WERI-Rb-1 (cell line): ENCODE results near the gene FLNB.

Experiments used
- DNase-seq: peaks from one replicate; pipeline ENCODE4 v3.0.0-alpha.2; 2020
- H3K27ac ChIP-seq: fragments of 250-450 bp; sonication (Bioruptor Pico); 2 replicates; pipeline ENCODE4 v1.5.1; 2020; ENCODE audit warnings: mild to moderate bottlenecking, moderate library complexity
- H3K27me3 ChIP-seq: fragments of 250-450 bp; sonication (Bioruptor Pico); 2 replicates; pipeline ENCODE4 v1.5.1; 2021; ENCODE audit warnings: mild to moderate bottlenecking, low read depth, moderate library complexity; ENCODE audit not compliant: insufficient read depth, severe bottlenecking
- H3K36me3 ChIP-seq: fragments of 250-450 bp; sonication (Bioruptor Pico); 2 replicates; pipeline ENCODE4 v1.5.1; 2020; ENCODE audit warnings: mild to moderate bottlenecking, moderate library complexity
- H3K4me3 ChIP-seq: 2 replicates; pipeline ENCODE4 v1.5.1; 2011; ENCODE audit warnings: low read depth, mild to moderate bottlenecking, control low read depth, low read length
- H3K9me3 ChIP-seq: fragments of 250-450 bp; sonication (Bioruptor Pico); 2 replicates; pipeline ENCODE4 v1.5.1; 2021; ENCODE audit warnings: mild to moderate bottlenecking, moderate library complexity; ENCODE audit not compliant: severe bottlenecking
- TF ChIP-seq, protein P1 (sequence below): IDR thresholded peaks from 2 replicates; pipeline ENCODE4 v1.5.1; 2011; ENCODE audit warnings: low read depth, mild to moderate bottlenecking, control low read depth, inconsistent platforms, low read length

The FLNB gene

DNA sequence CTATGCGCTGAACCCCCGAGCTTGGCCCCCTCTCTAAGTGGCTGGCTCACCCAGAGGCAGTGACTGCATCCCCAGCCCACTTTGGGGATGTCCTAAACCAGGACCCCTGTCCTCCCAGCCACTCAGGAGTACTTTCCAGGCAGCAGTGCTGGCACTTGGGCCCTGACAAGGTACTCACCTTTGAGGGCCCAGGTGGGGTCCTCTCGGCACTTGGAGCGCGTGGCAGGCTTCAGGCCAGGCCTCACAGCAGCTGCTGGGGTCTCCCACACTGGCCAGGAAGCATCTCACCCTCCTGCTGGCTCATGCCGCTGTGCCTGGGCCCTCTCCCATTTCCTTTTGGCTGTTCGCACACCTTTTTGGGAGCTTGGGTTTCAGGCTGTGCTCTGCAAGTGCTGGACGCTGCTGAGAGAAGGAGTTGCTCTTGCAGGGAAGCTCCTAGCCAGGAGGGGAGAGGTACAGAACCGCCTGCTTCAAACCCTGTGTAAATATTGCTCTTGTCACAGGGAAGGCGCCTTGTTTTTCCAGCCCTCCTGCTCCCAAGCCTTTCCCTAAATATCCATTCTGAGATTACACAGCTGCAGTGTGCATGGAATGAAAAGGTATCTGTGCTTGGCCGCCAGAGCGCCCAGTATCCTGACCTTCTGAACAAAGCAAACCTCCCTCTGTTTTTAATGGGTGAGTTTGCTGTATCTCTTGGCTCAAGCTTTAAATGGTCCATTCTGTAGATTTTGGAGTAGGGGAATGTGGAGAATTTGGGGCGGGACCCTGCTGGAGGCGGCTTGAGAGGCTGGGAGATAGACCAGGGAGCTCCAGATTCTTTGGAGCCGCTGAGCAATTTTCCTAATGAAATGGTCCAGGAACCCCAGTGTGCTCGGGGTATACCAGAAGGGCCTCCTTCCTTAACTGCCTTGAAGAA, 156.9 kb downstream of the FLNB start:
- Histone ChIP-seq H3K27ac (no peak overlapping the region), H3K36me3 (no peaks in the 10 kb centered on the region), H3K27me3 (no peaks in the 10 kb centered on the region), H3K4me3 (no peak overlapping the region), H3K9me3 (no peaks in the 10 kb centered on the region)
- TF ChIP-seq, protein P1, sequence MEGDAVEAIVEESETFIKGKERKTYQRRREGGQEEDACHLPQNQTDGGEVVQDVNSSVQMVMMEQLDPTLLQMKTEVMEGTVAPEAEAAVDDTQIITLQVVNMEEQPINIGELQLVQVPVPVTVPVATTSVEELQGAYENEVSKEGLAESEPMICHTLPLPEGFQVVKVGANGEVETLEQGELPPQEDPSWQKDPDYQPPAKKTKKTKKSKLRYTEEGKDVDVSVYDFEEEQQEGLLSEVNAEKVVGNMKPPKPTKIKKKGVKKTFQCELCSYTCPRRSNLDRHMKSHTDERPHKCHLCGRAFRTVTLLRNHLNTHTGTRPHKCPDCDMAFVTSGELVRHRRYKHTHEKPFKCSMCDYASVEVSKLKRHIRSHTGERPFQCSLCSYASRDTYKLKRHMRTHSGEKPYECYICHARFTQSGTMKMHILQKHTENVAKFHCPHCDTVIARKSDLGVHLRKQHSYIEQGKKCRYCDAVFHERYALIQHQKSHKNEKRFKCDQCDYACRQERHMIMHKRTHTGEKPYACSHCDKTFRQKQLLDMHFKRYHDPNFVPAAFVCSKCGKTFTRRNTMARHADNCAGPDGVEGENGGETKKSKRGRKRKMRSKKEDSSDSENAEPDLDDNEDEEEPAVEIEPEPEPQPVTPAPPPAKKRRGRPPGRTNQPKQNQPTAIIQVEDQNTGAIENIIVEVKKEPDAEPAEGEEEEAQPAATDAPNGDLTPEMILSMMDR, result no peak
- no peak for DNase-seq

DNA sequence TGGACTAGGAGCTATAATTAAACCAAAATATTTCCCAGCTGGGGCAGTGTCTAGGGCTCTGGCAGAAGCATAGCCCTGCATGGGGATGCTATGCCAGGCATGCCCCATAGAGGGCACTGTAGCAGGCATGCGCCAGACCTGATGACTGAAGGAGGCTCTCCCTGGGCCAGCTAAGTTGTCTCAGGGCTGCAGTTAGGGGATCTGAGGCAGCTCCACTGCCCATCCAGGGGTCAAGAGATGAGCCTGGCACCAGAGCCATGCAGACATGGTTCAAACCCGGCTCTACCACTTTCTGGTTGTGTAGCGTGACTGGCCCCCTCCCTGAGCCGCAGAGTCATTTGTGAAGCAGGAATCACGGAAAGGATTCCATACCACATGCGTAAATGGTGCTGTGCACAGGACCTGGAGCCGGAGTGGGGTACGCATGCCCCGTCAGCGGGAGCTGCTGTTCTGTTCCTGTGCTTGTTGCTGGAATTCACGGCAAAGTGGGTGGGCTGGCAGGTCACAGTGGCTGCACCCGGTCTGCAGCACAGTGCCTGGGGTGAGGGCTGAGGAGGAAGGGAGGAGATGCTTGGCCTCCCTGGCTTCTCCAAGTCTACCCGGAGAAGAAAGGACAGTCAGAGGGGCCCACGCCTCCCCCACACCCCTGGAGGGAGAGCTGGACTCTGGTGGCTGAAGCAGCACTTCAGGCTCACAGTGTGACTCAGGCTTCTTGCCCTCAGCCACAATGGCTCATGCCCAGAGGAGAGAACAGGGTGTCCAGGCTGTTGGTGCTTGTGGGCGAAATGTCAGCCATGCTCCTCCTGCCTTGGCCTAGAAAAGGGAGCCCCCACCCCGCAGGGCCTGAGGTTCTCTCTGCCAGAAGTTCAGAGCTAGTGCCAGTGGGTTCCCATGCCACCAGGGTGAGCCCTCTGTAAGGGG, 159.5 kb downstream of the FLNB start:
- Histone ChIP-seq H3K4me3 (no peak overlapping the region), H3K27me3 (no peaks in the 10 kb centered on the region), H3K9me3 (no peaks in the 10 kb centered on the region), H3K27ac (no peak overlapping the region), H3K36me3 (no peaks in the 10 kb centered on the region)
- peak; percentile 66 for DNase-seq
- TF ChIP-seq, protein P1, result peak; percentile 94

- H3K9me3 ChIP-seq, result no peaks in the 10 kb centered on the region
These were observed 160.3 kb downstream of the FLNB start for GRCh38 chr3:58168498-58168897.

GRCh38 chr3:58169371-58169770, 161.1 kb downstream of the FLNB start:
- TF ChIP-seq, protein P1, result no peak
- no peak for DNase-seq

More at GRCh38 chr3:58168498-58168897, 160.3 kb downstream of the FLNB start:
- Histone ChIP-seq H3K27me3 (no peaks in the 10 kb centered on the region), H3K36me3 (no peaks in the 10 kb centered on the region), H3K4me3 (no peak overlapping the region), H3K27ac (no peak overlapping the region)
- TF ChIP-seq, protein P1, result no peak
- DNase-seq, result no peak

GRCh38 chr3:58170376-58170775, 162.2 kb downstream of the FLNB start:
- no peak overlapping the region for H3K4me3 ChIP-seq
- no peaks in the 10 kb centered on the region for H3K36me3 ChIP-seq
- TF ChIP-seq, protein P1, result no peak
- no peak overlapping the region for H3K27ac ChIP-seq
- no peaks in the 10 kb centered on the region for H3K27me3 ChIP-seq
- H3K9me3 ChIP-seq, result no peaks in the 10 kb centered on the region
- no peak for DNase-seq

More at GRCh38 chr3:58169371-58169770, 161.1 kb downstream of the FLNB start:
- Histone ChIP-seq H3K4me3 (no peak overlapping the region), H3K36me3 (no peaks in the 10 kb centered on the region), H3K27me3 (no peaks in the 10 kb centered on the region), H3K27ac (no peak overlapping the region), H3K9me3 (no peaks in the 10 kb centered on the region)
